NT2/D1 (cell line): Measurements from ENCODE around the gene RPAP2.

ENCODE experiments used
- DNase-seq: peaks from one replicate; pipeline ENCODE4 v3.0.0-alpha.2; 2011; ENCODE audit warnings: low read depth, low spot score
- H3K27me3 ChIP-seq: 2 replicates; pipeline ENCODE4 v1.6.0; 2011; ENCODE audit warnings: mild to moderate bottlenecking; ENCODE audit not compliant: insufficient read length, insufficient read depth
- H3K36me3 ChIP-seq: 2 replicates; pipeline ENCODE4 v1.6.1; 2011; ENCODE audit warnings: mild to moderate bottlenecking, low read length, mixed read lengths; ENCODE audit not compliant: insufficient read depth, insufficient read length
- H3K4me1 ChIP-seq: 2 replicates; pipeline ENCODE4 v1.5.1; 2011; ENCODE audit not compliant: insufficient read depth, insufficient read length
- H3K4me3 ChIP-seq: 2 replicates; pipeline ENCODE4 v1.5.1; 2011; ENCODE audit warnings: low read depth; ENCODE audit not compliant: insufficient read length
- H3K9ac ChIP-seq: 2 replicates; pipeline ENCODE4 v1.6.0; 2011; ENCODE audit warnings: low read depth; ENCODE audit not compliant: insufficient read length
- H3K9me3 ChIP-seq: 2 replicates; pipeline ENCODE4 v1.5.1; 2011; ENCODE audit warnings: mild to moderate bottlenecking, low read length; ENCODE audit not compliant: insufficient read depth
- SUZ12 ChIP-seq: IDR thresholded peaks from 2 replicates; pipeline ENCODE4 v1.6.1; 2011; ENCODE audit not compliant: insufficient read length, insufficient read depth; ENCODE audit errors: extremely low read depth
- YY1 ChIP-seq: IDR thresholded peaks from 2 replicates; pipeline ENCODE4 v1.6.1; 2011; ENCODE audit not compliant: insufficient read length, insufficient read depth
- ZNF274 ChIP-seq: IDR thresholded peaks from 2 replicates; pipeline ENCODE4 v1.6.1; 2011; ENCODE audit warnings: mild to moderate bottlenecking, low read depth, low read length

The RPAP2 gene

DNA sequence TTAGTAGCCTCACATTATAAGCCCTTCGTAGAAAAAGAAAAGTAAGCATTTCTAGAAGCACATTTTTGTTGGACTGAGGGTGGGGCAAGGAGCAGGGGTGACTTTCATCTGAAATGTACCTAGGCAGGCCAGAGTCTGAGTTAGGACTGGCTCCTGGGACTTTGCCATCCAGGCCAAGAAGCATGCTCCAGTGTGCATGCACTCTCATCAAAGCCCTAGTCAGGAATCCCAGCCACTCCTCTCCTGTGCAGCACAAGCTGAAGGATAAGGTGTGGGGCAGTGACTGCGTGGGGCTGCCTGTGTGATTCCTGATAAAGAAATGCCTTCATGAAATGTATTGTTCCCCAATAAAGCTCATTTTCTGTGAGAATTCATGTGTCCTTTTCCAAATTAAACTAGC is 99.7 kb downstream of the RPAP2 start:
- Histone ChIP-seq H3K9ac (no peak overlapping the region), H3K4me3 (no peak overlapping the region), H3K27me3 (no peaks in the 10 kb centered on the region), H3K36me3 (no peaks in the 10 kb centered on the region), H3K4me1 (no peaks in the 10 kb centered on the region), H3K9me3 (peaks cover 13% of the 10 kb centered on the region)
- TF ChIP-seq SUZ12 (no peak), YY1 (no peak)
- DNase-seq: no peak

DNA sequence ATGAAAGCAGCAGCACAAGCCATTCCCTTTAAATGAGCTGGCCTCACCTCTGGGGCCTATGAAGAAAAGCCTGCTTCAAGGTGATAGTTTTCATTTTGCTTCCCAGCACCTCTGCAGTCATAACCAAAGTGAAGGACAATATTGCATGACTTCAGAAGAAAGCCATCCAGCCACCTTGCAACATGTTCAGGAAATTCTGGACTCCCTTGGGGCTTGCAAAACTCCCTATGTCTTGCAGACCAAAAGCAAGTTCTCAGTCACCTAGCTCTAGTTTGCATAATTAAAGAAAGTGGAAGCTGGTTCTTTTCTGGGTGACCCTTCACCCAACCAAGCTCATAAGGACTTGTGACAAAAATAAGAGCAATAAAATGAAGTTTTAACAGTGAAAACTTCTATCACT is 100.2 kb downstream of the RPAP2 start:
- Histone ChIP-seq H3K36me3 (no peaks in the 10 kb centered on the region), H3K9ac (no peak overlapping the region), H3K9me3 (peaks cover 19% of the 10 kb centered on the region), H3K4me1 (no peaks in the 10 kb centered on the region), H3K4me3 (no peak overlapping the region), H3K27me3 (no peaks in the 10 kb centered on the region)
- TF ChIP-seq ZNF274 (no peak), YY1 (no peak), SUZ12 (no peak)
- no peak for DNase-seq

DNA sequence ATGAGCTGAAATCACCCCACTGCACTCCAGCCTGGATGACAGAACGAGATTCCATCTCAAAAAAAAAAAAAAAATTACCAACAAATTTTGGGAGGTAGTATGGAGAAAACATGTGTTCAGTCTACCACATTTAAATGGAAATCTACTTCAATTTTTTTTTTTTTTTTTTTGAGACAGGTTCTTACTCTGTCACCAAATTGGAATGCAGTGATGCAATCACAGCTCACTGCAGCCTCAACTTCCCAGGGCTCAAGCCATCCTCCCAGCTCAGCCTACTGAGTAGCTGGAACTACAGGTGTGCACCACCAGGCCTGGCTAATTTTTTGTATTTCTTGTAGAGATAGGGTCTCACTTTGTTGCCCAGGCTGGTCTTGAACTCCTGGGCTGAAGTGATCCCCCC is 105.8 kb downstream of the RPAP2 start:
- H3K4me1 ChIP-seq: no peaks in the 10 kb centered on the region
- DNase-seq: no peak
- H3K36me3 ChIP-seq: no peaks in the 10 kb centered on the region
- peaks cover 21% of the 10 kb centered on the region for H3K9me3 ChIP-seq
- no peaks in the 10 kb centered on the region for H3K27me3 ChIP-seq
- no peak overlapping the region for H3K4me3 ChIP-seq
- TF ChIP-seq SUZ12 (no peak), ZNF274 (no peak), YY1 (no peak)
- H3K9ac ChIP-seq: no peak overlapping the region

DNA sequence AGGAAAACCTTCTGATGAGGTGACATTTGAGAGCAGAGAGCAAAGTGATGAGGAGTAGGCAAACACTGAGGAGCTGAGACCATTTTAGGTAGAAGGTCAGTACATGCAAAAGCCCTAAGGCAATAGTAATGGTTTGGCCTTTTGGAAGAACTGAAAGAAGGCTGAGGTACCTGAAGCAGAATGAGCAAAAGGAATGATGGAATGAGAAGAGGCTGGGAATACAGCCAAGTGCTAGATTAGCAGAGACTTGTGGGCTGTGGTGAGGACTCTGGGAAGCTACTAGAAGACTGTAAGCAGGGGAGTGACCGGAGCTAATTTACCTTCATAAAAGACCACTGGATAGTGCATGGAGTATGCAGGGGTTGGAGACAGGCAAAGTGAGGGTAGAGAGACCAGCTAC is 110.0 kb downstream of the RPAP2 start:
- H3K4me3 ChIP-seq: no peak overlapping the region
- DNase-seq: no peak
- H3K4me1 ChIP-seq: no peaks in the 10 kb centered on the region
- peaks cover 5% of the 10 kb centered on the region; the same call in 1 of the 2 replicates for H3K9me3 ChIP-seq
- H3K9ac ChIP-seq: no peak overlapping the region
- no peak for TF ChIP-seq YY1
- no peak for TF ChIP-seq SUZ12
- no peak for TF ChIP-seq ZNF274
- no peaks in the 10 kb centered on the region for H3K36me3 ChIP-seq
- no peaks in the 10 kb centered on the region for H3K27me3 ChIP-seq

DNA sequence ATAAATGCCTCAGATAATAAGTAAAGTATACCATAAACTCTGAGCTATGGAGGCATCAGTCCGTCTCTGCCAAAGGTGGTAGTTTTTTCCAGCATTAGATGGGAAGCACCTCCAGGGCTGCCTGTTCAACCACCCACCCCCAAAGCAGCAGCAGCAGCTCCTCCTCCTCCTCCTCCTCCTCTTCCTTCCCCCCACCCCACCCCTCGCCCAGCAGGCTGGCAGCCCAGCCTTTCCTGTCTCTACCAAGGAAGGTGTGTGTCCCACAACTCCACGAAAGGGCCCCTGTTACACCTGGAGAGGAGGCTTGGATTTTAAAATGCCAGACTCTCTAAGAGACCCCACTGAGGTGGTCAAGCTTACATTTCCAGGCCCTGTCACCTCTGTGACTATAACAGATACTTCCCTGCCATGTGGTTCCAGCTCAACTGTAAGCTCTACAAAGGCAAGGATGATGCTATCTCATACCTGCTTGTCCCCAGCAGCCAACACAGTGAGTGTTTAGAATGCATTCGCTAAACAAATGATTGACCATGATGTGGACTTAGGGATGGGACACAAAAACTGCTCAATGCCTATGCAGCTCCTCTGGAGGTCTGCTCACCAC is 111.2 kb downstream of the RPAP2 start:
- Histone ChIP-seq H3K9ac (no peak overlapping the region), H3K4me3 (no peak overlapping the region), H3K36me3 (no peaks in the 10 kb centered on the region), H3K9me3 (no peaks in the 10 kb centered on the region), H3K4me1 (no peaks in the 10 kb centered on the region), H3K27me3 (no peaks in the 10 kb centered on the region)
- no peak for TF ChIP-seq ZNF274
- TF ChIP-seq SUZ12: no peak
- TF ChIP-seq YY1: no peak
- DNase-seq: no peak

DNA sequence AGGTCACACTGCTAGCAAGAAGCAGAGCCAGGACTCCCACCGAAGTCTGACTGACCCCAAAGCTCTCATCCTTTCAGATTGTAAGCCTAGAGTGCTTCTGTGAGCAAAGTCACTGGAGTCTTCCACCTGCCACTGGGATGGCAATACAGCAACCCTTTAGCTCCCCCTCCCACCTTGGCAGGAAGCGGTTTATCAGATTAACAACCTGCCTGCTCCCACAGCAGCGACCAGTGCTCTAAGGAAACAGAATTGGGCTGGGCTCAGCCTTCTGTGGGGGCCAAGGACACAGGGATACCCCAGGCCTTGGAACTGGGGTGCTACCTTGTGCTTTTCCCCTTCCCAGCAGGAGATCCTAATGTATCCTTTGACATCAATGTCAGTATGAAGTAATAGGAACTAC is 111.8 kb downstream of the RPAP2 start:
- Histone ChIP-seq H3K27me3 (no peaks in the 10 kb centered on the region), H3K9ac (no peak overlapping the region), H3K4me1 (no peaks in the 10 kb centered on the region), H3K9me3 (no peaks in the 10 kb centered on the region), H3K36me3 (no peaks in the 10 kb centered on the region), H3K4me3 (no peak overlapping the region)
- TF ChIP-seq SUZ12 (no peak), YY1 (no peak), ZNF274 (no peak)
- no peak for DNase-seq

DNA sequence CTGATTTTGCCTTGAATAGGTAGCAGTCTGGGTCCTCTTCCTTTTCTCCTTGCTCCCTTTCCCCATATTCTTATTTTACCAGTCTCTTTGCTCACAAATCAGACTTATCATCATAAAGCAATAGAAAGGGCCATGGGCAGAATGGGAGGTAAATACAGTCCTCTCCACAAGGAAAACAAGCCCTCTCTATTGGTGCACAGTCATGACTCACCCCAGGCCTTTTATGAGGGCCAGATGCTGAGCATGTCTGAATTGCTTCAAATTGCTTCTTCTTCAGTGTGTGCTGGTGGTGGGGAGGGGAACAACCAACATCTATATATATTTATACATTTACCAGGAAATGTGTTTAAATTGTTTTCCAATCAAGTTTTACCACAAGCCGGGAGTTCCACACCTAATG is 112.7 kb downstream of the RPAP2 start:
- Histone ChIP-seq H3K36me3 (no peaks in the 10 kb centered on the region), H3K9me3 (no peaks in the 10 kb centered on the region), H3K4me1 (no peaks in the 10 kb centered on the region), H3K27me3 (no peaks in the 10 kb centered on the region), H3K4me3 (no peak overlapping the region), H3K9ac (no peak overlapping the region)
- TF ChIP-seq SUZ12 (no peak), ZNF274 (no peak), YY1 (no peak)
- DNase-seq: no peak

DNA sequence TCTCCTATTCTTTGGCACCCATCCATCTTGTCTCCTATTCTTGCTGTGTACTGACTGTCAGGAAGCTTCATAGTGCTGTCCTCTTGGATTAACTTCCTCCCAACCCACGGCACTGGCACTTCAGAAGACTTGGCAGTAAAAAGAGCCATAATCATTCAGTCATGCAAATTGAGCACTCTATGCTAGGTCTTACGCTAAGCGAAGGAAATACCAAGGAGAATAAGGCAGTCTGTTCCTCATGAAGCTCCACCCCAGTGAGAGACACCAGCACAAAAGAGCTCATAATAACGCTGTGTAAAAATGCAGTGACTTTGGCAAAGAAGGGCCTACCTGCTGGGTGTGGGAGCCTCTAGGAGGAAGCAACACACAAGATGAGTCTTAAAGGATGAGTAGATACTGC is 120.8 kb downstream of the RPAP2 start:
- TF ChIP-seq YY1: no peak
- no peak for TF ChIP-seq SUZ12
- TF ChIP-seq ZNF274: no peak

More for the DNA sequence above, 120.8 kb downstream of the RPAP2 start:
- no peak for DNase-seq
- Histone ChIP-seq H3K4me3 (no peak overlapping the region), H3K9ac (no peak overlapping the region), H3K27me3 (no peaks in the 10 kb centered on the region), H3K4me1 (no peaks in the 10 kb centered on the region), H3K9me3 (no peaks in the 10 kb centered on the region), H3K36me3 (no peaks in the 10 kb centered on the region)
